Keratinocyte (primary cell): Measurements from ENCODE around the gene STK33. TPM values are rescaled to one million over a fixed set of nuclear protein-coding genes. Genes with fewer than 3 reads are reported as not detected.

Experiments
- DNase-seq: peaks from one replicate; pipeline ENCODE4 v3.0.0-alpha.2; 2011; ENCODE audit warnings: low read depth, missing footprints, low spot score
- FAIRE-seq: peaks from 2 replicates; lab custom pipeline; 2011; peaks lifted over from hg19 to GRCh38; lab: Jason Lieb, UNC
- H2AFZ ChIP-seq: 2 replicates; pipeline ENCODE4 v1.6.0; 2012; ENCODE audit warnings: low read length, control low read depth, inconsistent platforms; ENCODE audit not compliant: control insufficient read depth
- H3K27ac ChIP-seq: 2 replicates; pipeline ENCODE4 v1.5.1; 2011; ENCODE audit warnings: low read length; ENCODE audit not compliant: control insufficient read depth, insufficient read depth
- H3K27me3 ChIP-seq: 3 replicates; pipeline ENCODE4 v1.6.0; 2011; ENCODE audit warnings: low read length; ENCODE audit not compliant: control insufficient read depth, insufficient read depth; ENCODE audit errors: extremely low read depth
- H3K36me3 ChIP-seq, 2 experiments: 2 replicates in 1 of 2; 3 replicates in 1 of 2; pipeline ENCODE4 v1.5.1; 2011; ENCODE audit warnings: low read length in 2 of 2, mild to moderate bottlenecking in 1 of 2; ENCODE audit not compliant: control insufficient read depth in 2 of 2, insufficient read depth in 2 of 2; ENCODE audit errors: extremely low read depth in 1 of 2
- H3K4me1 ChIP-seq: 3 replicates; pipeline ENCODE4 v1.5.1; 2011; ENCODE audit warnings: low read length; ENCODE audit not compliant: control insufficient read depth, insufficient read depth; ENCODE audit errors: extremely low read depth
- H3K4me2 ChIP-seq: 3 replicates; pipeline ENCODE4 v1.6.0; 2011; ENCODE audit warnings: low read depth, low read length; ENCODE audit not compliant: control insufficient read depth, insufficient read depth; ENCODE audit errors: extremely low read depth
- H3K4me3 ChIP-seq, 3 experiments: fragments of 200-600 bp in 1 of 3; sonication (generic) in 1 of 3; 2 replicates in 2 of 3; 3 replicates in 1 of 3; pipeline ENCODE4 v1.5.1; 2011 to 2016; ENCODE audit warnings: low read length in 3 of 3, mild to moderate bottlenecking in 3 of 3, control low read depth in 2 of 3, inconsistent platforms in 1 of 3, low read depth in 1 of 3, mixed read lengths in 1 of 3, mixed run types in 1 of 3, moderate library complexity in 1 of 3; ENCODE audit not compliant: control insufficient read depth in 2 of 3, insufficient read depth in 2 of 3; ENCODE audit errors: extremely low read depth in 1 of 3
- H3K79me2 ChIP-seq: 2 replicates; pipeline ENCODE4 v1.6.0; 2012; ENCODE audit warnings: low read length; ENCODE audit not compliant: control insufficient read depth, insufficient read depth
- H3K9ac ChIP-seq: 3 replicates; pipeline ENCODE4 v1.6.0; 2011; ENCODE audit warnings: low read length; ENCODE audit not compliant: control insufficient read depth, insufficient read depth; ENCODE audit errors: extremely low read depth
- H3K9me1 ChIP-seq: 3 replicates; pipeline ENCODE4 v1.6.0; 2011; ENCODE audit warnings: low read length; ENCODE audit not compliant: control insufficient read depth, insufficient read depth; ENCODE audit errors: extremely low read depth
- H3K9me3 ChIP-seq: 2 replicates; pipeline ENCODE4 v1.5.1; 2012; ENCODE audit warnings: low read depth, low read length; ENCODE audit not compliant: control insufficient read depth
- H4K20me1 ChIP-seq: 3 replicates; pipeline ENCODE4 v1.6.0; 2011; ENCODE audit warnings: low read length; ENCODE audit not compliant: control insufficient read depth, insufficient read depth; ENCODE audit errors: extremely low read depth
- EZH2 ChIP-seq: IDR thresholded peaks from one replicate; pipeline ENCODE4 v1.6.1; 2012; ENCODE audit warnings: inconsistent platforms, mild to moderate bottlenecking, low read length, moderate library complexity
- dilution Hi-C: fragments of 300-500 bp; cut with MboI; formaldehyde crosslinking; loops from one replicate; pipeline ENCODE4 v1.7.0; 2020; ENCODE audit warnings: low sequenced_read_pairs; ENCODE audit not compliant: extremely low pct_ligation_motif_present
- polyA plus RNA-seq, 5 experiments: library from polyadenylated mRNA; depleted of rRNA in 3 of 5; stranded (reverse) in 3 of 5; stranded (forward) in 1 of 5; unstranded in 1 of 5; fragments of >200 nt; gene quantifications; 1 replicate in 1 of 5; 2 replicates in 3 of 5; 3 replicates in 1 of 5; pipeline versions ENCODE4 v1.2.1 to v1.2.3, GENCODE V29; 2011 to 2012; ENCODE audit warnings: missing spikeins in 2 of 5, low read depth in 1 of 5, low replicate concordance in 1 of 5
- TF ChIP-seq, protein P1 (sequence below), 3 experiments: IDR thresholded peaks in 1 of 3; conservative IDR thresholded peaks in 1 of 3; optimal IDR thresholded peaks in 1 of 3; 2 replicates in 2 of 3; 3 replicates in 1 of 3; pipeline versions ENCODE3 to v1.5.1; 2011; ENCODE audit warnings: low read length in 3 of 3, mild to moderate bottlenecking in 3 of 3, moderate library complexity in 2 of 3, control low read depth in 1 of 3, inconsistent platforms in 1 of 3; ENCODE audit not compliant: insufficient read depth in 2 of 3; ENCODE audit errors: extremely low read depth in 1 of 3

STK33 gene
- polyA plus RNA-seq, 1 donor (not counting 4 experiments of a cell fraction or from before 2014, with no cell fraction given) = 0.05 TPM

DNA sequence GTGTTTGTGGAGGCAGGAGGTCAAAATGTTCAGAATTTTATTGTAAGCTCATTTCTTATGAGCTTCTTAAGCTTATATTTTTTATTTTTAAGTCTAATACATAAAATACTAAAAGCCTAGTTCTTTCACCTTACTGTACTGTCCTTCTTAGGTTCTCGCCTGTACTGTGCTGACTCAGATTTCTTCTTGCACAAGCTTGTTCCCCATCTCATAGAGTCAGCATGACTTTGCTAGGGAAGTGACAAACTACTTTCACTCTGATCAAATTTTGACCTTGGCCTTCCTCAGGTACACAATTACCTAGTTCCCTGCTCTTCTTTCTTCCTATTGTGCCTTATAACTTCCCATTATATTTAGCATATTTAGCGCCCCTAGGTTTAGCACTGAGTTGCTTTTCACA is 81.5 kb downstream of the STK33 start:
- H3K4me3 ChIP-seq = no peak overlapping the region
- dilution Hi-C loops = no loop called here
- no peak for TF ChIP-seq EZH2
- TF ChIP-seq, protein P1, sequence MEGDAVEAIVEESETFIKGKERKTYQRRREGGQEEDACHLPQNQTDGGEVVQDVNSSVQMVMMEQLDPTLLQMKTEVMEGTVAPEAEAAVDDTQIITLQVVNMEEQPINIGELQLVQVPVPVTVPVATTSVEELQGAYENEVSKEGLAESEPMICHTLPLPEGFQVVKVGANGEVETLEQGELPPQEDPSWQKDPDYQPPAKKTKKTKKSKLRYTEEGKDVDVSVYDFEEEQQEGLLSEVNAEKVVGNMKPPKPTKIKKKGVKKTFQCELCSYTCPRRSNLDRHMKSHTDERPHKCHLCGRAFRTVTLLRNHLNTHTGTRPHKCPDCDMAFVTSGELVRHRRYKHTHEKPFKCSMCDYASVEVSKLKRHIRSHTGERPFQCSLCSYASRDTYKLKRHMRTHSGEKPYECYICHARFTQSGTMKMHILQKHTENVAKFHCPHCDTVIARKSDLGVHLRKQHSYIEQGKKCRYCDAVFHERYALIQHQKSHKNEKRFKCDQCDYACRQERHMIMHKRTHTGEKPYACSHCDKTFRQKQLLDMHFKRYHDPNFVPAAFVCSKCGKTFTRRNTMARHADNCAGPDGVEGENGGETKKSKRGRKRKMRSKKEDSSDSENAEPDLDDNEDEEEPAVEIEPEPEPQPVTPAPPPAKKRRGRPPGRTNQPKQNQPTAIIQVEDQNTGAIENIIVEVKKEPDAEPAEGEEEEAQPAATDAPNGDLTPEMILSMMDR (optimal IDR thresholded peaks at IDR 0.05 in 1 of 3, IDR thresholded peaks at IDR 0.05 in 1 of 3, conservative IDR thresholded peaks at IDR 0.05 in 1 of 3; ENCODE audit: extremely low read depth in 1 of 3, insufficient read depth in 2 of 3, low read length in 3 of 3) = no peak
- no peaks in the 10 kb centered on the region for H3K27me3 ChIP-seq
- no peak overlapping the region for H3K9ac ChIP-seq
- DNase-seq = no peak
- H2AFZ ChIP-seq = no peak overlapping the region
- no peaks in the 10 kb centered on the region for H3K36me3 ChIP-seq
- no peaks in the 10 kb centered on the region for H3K79me2 ChIP-seq
- no peaks in the 10 kb centered on the region for H3K4me1 ChIP-seq
- H3K9me3 ChIP-seq = no peaks in the 10 kb centered on the region
- H4K20me1 ChIP-seq = no peaks in the 10 kb centered on the region
- no peak for FAIRE-seq
- H3K27ac ChIP-seq = no peak overlapping the region
- H3K4me2 ChIP-seq = no peak overlapping the region
- H3K9me1 ChIP-seq = no peaks in the 10 kb centered on the region

DNA sequence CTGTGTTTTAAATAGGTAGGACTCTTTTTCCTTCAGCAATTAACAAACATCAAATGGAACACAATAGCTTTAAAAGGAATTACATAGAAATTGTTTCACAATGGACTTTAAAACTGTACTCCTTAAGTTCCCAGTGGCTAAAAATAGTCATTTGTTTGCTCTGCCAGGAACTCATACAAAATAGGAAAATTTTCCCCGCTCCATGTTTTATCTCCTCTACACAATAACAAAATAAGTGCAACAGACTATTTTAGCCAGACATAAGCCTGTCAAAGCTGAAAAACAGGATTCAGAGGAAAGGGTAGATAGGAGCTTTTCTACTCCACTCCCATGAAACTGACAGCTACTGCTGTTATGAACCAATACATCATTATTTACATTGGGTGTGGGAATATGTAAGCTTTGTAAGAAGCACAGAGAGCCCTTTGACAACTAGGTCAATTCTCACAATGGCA is 90.1 kb downstream of the STK33 start:
- Histone ChIP-seq H3K4me1 (no peaks in the 10 kb centered on the region), H3K79me2 (no peaks in the 10 kb centered on the region), H3K27me3 (no peaks in the 10 kb centered on the region), H4K20me1 (no peaks in the 10 kb centered on the region), H3K36me3 (no peaks in the 10 kb centered on the region), H3K9me3 (no peaks in the 10 kb centered on the region), H3K4me3 (no peak overlapping the region), H3K27ac (no peak overlapping the region), H3K9me1 (no peaks in the 10 kb centered on the region), H2AFZ (no peak overlapping the region), H3K4me2 (no peak overlapping the region), H3K9ac (no peak overlapping the region)
- TF ChIP-seq EZH2 = no peak
- TF ChIP-seq, protein P1 (optimal IDR thresholded peaks at IDR 0.05 in 1 of 3, IDR thresholded peaks at IDR 0.05 in 1 of 3, conservative IDR thresholded peaks at IDR 0.05 in 1 of 3; ENCODE audit: extremely low read depth in 1 of 3, insufficient read depth in 2 of 3, low read length in 3 of 3) = no peak
- DNase-seq (no peak), FAIRE-seq (no peak)
- dilution Hi-C loops = no loop called here
